Uterus (tissue), 4 donors: Measurements from ENCODE around the gene GALNT18. TPM values are rescaled to one million over a fixed set of nuclear protein-coding genes. Genes with fewer than 3 reads are reported as not detected.

Experiments used
- DNase-seq, 2 donors: peaks; one replicate each; pipeline ENCODE4 v3.0.0-alpha.2; 2019 to 2020
- H3K27ac ChIP-seq, 2 donors: fragments of 200-600 bp; sonication (generic); 1 replicate in 1 of 2; 2 replicates in 1 of 2; pipeline ENCODE4 v1.5.1; 2016 to 2018
- H3K27me3 ChIP-seq, 2 donors: fragments of 200-600 bp; sonication (generic); one replicate each; pipeline ENCODE4 v1.5.1; 2018 to 2019; ENCODE audit warnings: control low read depth in 1 of 2
- H3K36me3 ChIP-seq, 2 donors: fragments of 200-600 bp; sonication (generic); one replicate each; pipeline ENCODE4 v1.5.1; 2019; ENCODE audit warnings: control low read depth in 1 of 2
- H3K4me1 ChIP-seq, 2 donors: fragments of 200-600 bp; sonication (generic); one replicate each; pipeline ENCODE4 v1.5.1; 2018 to 2019; ENCODE audit warnings: control low read depth in 1 of 2
- H3K4me3 ChIP-seq, 2 donors: fragments of 200-600 bp; sonication (generic); 1 replicate in 1 of 2; 2 replicates in 1 of 2; pipeline ENCODE4 v1.5.1; 2018 to 2019; ENCODE audit warnings: mild to moderate bottlenecking in 1 of 2
- H3K9me3 ChIP-seq, 2 donors: fragments of 200-600 bp; sonication (generic); one replicate each; pipeline ENCODE4 v1.5.1; 2019; ENCODE audit warnings: control low read depth in 1 of 2
- CTCF ChIP-seq, 4 experiments: fragments of 200-600 bp in 2 of 4; fragments of 450-650 bp in 2 of 4; sonication (generic) in 2 of 4; IDR thresholded peaks; one replicate each; pipeline ENCODE4 v1.5.1; 2016 to 2019; ENCODE audit warnings: antibody characterized with exemption in 4 of 4, mild to moderate bottlenecking in 2 of 4, moderate library complexity in 1 of 4
- POLR2A ChIP-seq, 2 donors: fragments of 450-650 bp; IDR thresholded peaks; one replicate each; pipeline ENCODE4 v1.6.1; 2016; ENCODE audit warnings: antibody characterized with exemption in 2 of 2, mild to moderate bottlenecking in 1 of 2, moderate library complexity in 1 of 2
- intact Hi-C: fragments of 100-400 bp; cut with DNase I; formaldehyde crosslinking; loops from one replicate; pipeline ENCODE4 v1.15.1; 2023; ENCODE audit warnings: low total_unique reads
- total RNA-seq, 4 donors: library from RNA; depleted of rRNA in 3 of 4; stranded (reverse); fragments of >200 nt in 3 of 4; gene quantifications; one replicate each; pipeline versions ENCODE4 v1.1.0 to v1.2.4, GENCODE V29; 2014 to 2023
- donor health status: DM: yes; HTN: yes; CAD: no.

GALNT18 gene
- total RNA-seq, 4 donors from 2014 or later = 21.4 to 35.1 (median 27.3) TPM

- Histone ChIP-seq H3K27ac (no peak overlapping the region), H3K27me3 (no peaks in the 10 kb centered on the region), H3K36me3 (no peaks in the 10 kb centered on the region), H3K4me3 (no peak overlapping the region), H3K4me1 (no peaks in the 10 kb centered on the region), H3K9me3 (no peaks in the 10 kb centered on the region)
- DNase-seq = no peak
- TF ChIP-seq CTCF (IDR thresholded peaks at IDR 0.05) (no peak), POLR2A (IDR thresholded peaks at IDR 0.05) (no peak)
- intact Hi-C loops = no loop called here
Observed at GRCh38 chr11:11311169-11311568, 310.6 kb downstream of the GALNT18 start.

- Histone ChIP-seq H3K4me3 (no peak overlapping the region), H3K9me3 (no peaks in the 10 kb centered on the region), H3K27me3 (no peaks in the 10 kb centered on the region), H3K36me3 (no peaks in the 10 kb centered on the region), H3K27ac (no peak overlapping the region), H3K4me1 (no peaks in the 10 kb centered on the region)
- no peak for TF ChIP-seq CTCF (IDR thresholded peaks at IDR 0.05)
- TF ChIP-seq POLR2A (IDR thresholded peaks at IDR 0.05) = no peak
- no peak for DNase-seq
- intact Hi-C loops = no loop called here
Observed at GRCh38 chr11:11309906-11310305, 311.9 kb downstream of the GALNT18 start.

GRCh38 chr11:11308249-11308648 lies 313.6 kb downstream of the GALNT18 start:
- Histone ChIP-seq H3K36me3 (no peaks in the 10 kb centered on the region), H3K9me3 (no peaks in the 10 kb centered on the region), H3K27me3 (no peaks in the 10 kb centered on the region), H3K4me3 (no peak overlapping the region), H3K4me1 (no peaks in the 10 kb centered on the region), H3K27ac (no peak overlapping the region)
- intact Hi-C loops = no loop called here
- no peak for DNase-seq
- TF ChIP-seq POLR2A (IDR thresholded peaks at IDR 0.05) (no peak), CTCF (IDR thresholded peaks at IDR 0.05) (no peak)

- Histone ChIP-seq H3K4me1 (no peaks in the 10 kb centered on the region), H3K27me3 (no peaks in the 10 kb centered on the region), H3K36me3 (no peaks in the 10 kb centered on the region), H3K27ac (no peak overlapping the region), H3K4me3 (no peak overlapping the region), H3K9me3 (no peaks in the 10 kb centered on the region)
- intact Hi-C loops = no loop called here
- TF ChIP-seq POLR2A (IDR thresholded peaks at IDR 0.05) (no peak), CTCF (IDR thresholded peaks at IDR 0.05) (no peak)
- DNase-seq = no peak
Observed at GRCh38 chr11:11306855-11307254, 314.9 kb downstream of the GALNT18 start.

- no peaks in the 10 kb centered on the region for H3K9me3 ChIP-seq
- no peak overlapping the region for H3K4me3 ChIP-seq
- H3K27ac ChIP-seq = no peak overlapping the region
- intact Hi-C loops = no loop called here
- H3K36me3 ChIP-seq = no peaks in the 10 kb centered on the region
- H3K27me3 ChIP-seq = no peaks in the 10 kb centered on the region
- H3K4me1 ChIP-seq = no peaks in the 10 kb centered on the region
- no peak for TF ChIP-seq CTCF (IDR thresholded peaks at IDR 0.05)
- TF ChIP-seq POLR2A (IDR thresholded peaks at IDR 0.05) = no peak
- DNase-seq = no peak
Observed at GRCh38 chr11:11304550-11304949, 317.3 kb downstream of the GALNT18 start.
